NCI-H2196 treated with DMSO at 0.1 percent for 48 hours (cell line): ENCODE results near the gene LATS1.
A peak's percentile ranks its signal among the peaks of the same experiment; 100 is the strongest.
"Not testable (repeated sequence)": the region's sequence is repeated elsewhere in the genome, so short reads cannot be mapped to it uniquely, and the experiment has no call there.

Experiments
- DNase-seq: peaks from one replicate; lab custom pipeline; 2025; ENCODE audit not compliant: unreplicated experiment; lab: John Stamatoyannopoulos, UW

The LATS1 gene

GRCh38 chr6:149717588-149718458, at the start of gene LATS1:
Gene LATS1, minus strand, starts transcription at chr6:149718101. Its CDS starts 15,975 bp downstream, at chr6:149702126.
- DNase-seq, result peak; percentile 58

GRCh38 chr6:149766156-149766769, 48.4 kb upstream of the LATS1 start:
- no peak for DNase-seq

DNA sequence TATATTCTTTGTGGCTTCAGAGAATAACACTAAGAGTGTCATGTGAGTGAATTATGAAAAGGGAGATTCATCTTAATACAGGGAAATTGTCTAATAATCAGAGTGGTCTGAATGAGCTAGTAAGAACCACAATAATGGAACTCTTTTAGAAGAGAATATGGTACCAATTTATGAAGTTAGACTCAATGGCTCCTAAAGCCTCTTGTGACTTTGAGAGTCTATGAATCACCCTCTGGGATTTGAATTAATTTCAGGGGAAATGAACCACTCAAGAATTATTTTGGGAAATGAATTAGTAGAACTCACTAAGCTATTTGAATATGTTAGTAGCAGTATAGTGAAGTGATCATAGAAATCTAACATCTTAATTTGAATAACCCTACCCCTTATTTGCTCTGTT, 46.0 kb upstream of the LATS1 start:
- no peak for DNase-seq

- no peak for DNase-seq
Observed at GRCh38 chr6:149761438-149761837, 43.5 kb upstream of the LATS1 start.

DNA sequence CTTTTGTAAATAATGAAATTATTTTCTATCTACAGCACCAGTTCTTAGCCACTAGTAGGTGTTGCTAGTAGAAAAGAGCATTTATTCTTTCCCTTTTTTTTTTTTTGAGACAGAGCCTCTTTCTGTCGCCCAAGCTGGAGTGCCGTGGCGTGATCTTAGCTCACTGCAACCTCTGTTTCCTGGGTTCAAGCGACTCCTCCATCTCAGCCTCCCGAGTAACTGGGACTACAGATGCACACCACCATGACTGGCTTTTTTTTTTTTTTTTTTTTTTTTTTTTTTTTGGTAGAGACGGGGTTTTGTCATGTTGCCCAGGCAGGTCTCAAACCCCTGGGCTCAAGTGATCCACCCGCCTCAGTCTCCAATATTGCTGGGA, 38.3 kb upstream of the LATS1 start:
- DNase-seq, result no peak

DNA sequence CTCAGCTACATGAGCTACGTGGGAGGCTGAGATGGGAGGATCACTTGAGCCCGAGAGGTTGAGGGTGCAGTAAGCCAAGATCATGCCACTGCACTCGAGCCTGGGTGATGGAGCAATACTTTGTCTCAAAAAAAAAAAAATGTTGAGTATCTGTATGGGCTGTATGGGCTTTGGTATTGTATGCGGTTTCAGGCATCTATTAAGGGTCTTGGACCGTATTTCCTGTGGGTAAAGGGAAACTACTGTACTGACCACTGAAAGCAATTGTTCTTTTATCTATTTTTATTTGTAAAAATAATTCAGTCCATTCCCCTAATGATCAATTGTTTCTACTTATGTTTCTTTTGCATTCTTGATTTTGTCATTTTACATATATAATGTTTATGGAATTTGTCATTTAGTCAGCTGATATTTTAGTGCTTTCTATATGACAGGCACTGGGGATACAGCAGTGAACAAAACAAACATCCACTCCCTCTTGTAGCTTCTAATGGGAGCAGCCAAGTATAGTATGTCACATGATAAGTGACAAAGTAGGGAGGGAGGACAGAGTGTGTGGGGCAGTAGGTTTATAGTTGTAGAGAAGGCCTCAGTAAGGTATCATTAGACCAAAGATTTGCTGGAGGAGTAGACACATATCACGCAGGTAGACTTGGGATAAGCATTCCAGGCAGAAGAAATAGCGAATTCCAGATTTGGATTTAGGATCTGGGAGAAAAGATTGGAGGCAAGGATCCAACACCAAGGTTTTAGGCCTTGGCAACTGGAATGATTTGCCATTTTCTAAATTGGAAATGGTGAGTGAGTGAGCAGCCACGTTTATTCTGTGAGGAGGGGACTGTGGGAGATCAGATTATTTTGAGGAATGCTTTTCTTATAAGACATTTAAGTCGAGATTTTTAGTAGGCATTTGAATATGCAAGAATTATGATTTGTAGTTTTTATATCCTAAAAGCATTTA, 37.7 kb upstream of the LATS1 start:
- DNase-seq, result no peak

DNA sequence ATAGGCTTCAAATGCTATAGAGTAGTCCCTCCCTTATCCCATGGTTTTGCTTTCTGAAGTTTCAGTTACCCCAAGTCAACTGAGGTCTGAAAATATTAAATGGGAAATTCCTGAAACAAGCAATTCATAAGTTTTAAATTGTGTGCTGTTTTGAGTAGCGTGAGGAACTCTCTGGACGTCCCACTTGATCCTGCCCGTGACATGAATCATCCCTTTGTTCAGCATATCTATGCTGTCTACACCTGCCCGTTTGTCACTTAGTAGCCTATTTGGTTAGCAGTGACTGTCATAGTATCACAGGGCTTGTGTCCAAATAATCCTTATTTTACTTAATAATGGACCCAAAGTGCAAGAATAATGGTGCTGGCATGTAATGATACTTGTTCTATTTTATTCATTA, 36.6 kb upstream of the LATS1 start:
- DNase-seq, result no peak

GRCh38 chr6:149753374-149753637, 35.4 kb upstream of the LATS1 start:
- not testable (repeated sequence) for DNase-seq

- DNase-seq, result no peak
Observed at GRCh38 chr6:149752600-149753373, 34.9 kb upstream of the LATS1 start.

GRCh38 chr6:149751920-149752319, 34.0 kb upstream of the LATS1 start:
- DNase-seq, result not testable (repeated sequence)

DNA sequence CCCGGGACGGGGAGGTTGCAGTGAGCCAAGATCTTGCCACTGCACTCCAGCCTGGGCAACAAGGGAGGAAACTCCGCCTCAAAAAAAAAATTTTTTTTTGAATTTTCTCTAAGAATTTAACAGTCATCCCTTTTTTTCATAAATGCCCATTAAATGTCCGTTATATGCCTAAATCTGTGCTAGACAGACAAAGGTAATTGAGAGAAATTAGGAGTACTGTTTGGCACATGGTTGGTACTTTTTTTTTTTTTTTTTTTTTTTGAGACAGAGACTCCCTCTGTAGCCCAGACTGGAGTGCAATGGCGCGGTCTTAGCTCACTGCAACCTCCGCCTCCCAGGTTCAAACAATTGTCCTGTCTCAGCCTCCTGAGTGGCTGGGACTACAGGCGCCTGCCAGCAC, 33.3 kb upstream of the LATS1 start:
- no peak for DNase-seq

DNA sequence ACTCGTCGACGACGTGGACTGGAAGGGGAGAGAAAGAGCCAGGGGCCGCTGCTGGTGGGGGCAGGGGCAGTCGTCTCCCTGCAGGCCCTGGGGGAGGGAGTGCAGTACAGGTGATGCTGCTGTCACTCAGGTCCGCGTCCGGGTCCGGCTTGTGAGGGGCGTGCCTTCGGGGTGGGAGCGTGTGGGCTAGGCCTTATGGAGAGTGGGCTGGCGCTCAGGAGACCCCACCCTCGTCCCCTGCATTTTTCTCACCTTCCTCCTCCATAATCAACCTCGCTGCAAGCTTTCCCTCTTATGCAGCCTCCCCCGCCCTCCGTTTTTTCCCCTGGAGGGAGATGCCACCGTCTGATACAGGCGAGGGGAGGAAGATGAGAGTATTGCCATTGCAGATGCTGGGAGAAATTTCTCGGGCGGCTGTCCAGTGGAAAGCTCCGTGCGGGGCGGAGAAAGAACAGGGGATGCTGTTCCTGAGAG, 32.3 kb upstream of the LATS1 start:
- no peak for DNase-seq

DNA sequence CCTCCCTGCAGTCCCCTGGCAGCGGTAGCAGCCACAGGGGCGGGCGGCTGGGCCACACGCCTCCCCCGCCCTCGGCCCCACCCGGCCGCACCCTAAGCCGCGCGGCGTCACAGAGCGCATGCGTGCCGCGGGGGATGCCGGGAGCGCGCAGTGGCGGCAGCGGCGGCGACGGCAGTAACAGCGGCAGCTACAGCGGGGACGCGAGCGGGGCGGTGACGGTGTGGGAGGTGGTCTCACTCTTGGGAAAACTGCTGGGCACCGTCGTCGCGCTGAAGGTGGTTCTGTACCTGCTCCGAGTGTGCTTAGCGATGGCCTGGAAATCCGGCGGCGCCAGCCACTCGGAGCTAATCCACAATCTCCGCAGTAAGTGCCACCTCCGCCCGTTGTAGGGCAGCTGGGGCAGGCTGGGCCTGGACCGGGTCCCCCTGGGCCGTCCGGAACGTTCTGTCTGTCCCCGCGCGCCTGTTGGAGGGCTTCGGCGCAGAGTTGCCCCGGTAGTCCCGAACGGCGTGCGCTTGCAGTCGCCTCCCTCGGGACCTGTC, 31.8 kb upstream of the LATS1 start, which contains the start of gene PCMT1:
Gene PCMT1, plus strand, starts transcription at position 148 of the 542 bp plus-strand sequence. Its CDS starts 161 bp downstream, at position 309.
- peak; percentile 82 for DNase-seq

GRCh38 chr6:149749082-149749593, 31.2 kb upstream of the LATS1 start:
- DNase-seq, result not testable (repeated sequence)

- peak; percentile 80 for DNase-seq
Observed at GRCh38 chr6:149746147-149746946, 28.4 kb upstream of the LATS1 start, which contains the start of gene NUP43. Gene NUP43, minus strand, starts transcription at chr6:149746529. Its CDS starts 34 bp downstream, at chr6:149746495.

GRCh38 chr6:149745252-149745651, 27.4 kb upstream of the LATS1 start:
- not testable (repeated sequence) for DNase-seq

DNA sequence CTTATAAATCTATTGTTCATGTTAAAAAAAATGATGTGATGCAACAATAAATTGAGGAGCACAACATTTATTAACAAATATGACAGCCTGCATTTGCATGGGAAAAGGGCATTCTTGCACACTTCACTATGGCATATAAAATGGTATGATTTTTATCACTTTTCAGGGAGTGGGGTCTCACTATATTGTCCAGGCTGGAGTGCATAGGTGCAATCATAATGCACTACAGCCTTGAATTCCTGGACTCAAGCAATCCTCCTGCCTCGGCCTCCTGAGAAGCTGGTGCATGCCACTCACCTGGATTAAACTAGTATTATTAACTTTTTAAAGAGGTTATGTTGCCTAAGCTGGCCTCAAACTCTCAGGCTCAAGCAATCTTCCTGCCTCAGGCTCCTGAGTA, 17.0 kb upstream of the LATS1 start:
- no peak for DNase-seq

DNA sequence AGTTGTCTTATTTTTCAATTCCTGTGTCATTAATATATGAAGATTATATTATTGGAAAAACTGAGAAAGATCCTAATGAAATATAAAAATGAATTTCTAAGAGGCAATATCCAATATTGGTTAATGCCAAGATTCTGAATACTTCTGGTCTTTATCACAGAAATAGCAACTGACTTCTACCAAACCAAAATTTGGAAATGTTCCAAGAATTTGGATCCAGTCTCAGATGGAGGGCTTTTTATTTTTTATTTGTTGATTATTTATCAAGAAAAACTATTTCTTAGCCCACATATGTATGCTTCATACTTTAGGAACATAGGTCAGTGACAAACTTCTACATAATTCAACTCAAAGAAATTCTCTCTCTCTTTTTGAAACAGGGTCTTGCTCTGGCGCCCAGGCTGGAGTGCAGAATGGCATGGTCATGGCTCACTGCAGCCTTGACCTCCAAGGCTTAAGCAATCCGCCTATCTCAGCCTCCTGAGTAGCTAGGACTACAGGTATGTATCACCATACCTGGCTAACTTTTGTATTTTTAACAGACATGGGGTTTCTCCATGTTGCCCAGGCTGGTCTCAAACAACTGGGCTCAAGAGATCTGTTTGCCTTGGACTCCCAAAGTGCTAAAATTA, 15.3 kb upstream of the LATS1 start:
- no peak for DNase-seq

GRCh38 chr6:149729824-149730223, 11.9 kb upstream of the LATS1 start:
- no peak for DNase-seq
